SU-DHL-6 (cell line): ENCODE results near the gene BDKRB2.

Experiments used
- H2AFZ ChIP-seq: fragments of 200-600 bp; sonication (generic); 2 replicates; pipeline ENCODE4 v1.6.1; 2014; ENCODE audit warnings: low read depth, mild to moderate bottlenecking, moderate library complexity, mixed read lengths, antibody characterized with exemption, low read length; ENCODE audit not compliant: severe bottlenecking
- H3F3A ChIP-seq: fragments of 200-600 bp; shearing (Covaris generic); 2 replicates; pipeline ENCODE4 v1.6.0; 2016; ENCODE audit warnings: antibody characterized with exemption, mild to moderate bottlenecking; ENCODE audit not compliant: insufficient read depth
- H3K27ac ChIP-seq: fragments of 200-600 bp; sonication (generic); 2 replicates; pipeline ENCODE4 v1.5.1; 2016; ENCODE audit warnings: low read depth, mild to moderate bottlenecking, low read length, moderate library complexity, mixed read lengths
- H3K27me3 ChIP-seq: fragments of 200-600 bp; sonication (generic), shearing (Covaris generic); 2 replicates; pipeline ENCODE4 v1.6.0; 2014; ENCODE audit warnings: mild to moderate bottlenecking, low read length
- H3K36me3 ChIP-seq: fragments of 200-600 bp; sonication (generic); 2 replicates; pipeline ENCODE4 v1.6.1; 2014; ENCODE audit warnings: mild to moderate bottlenecking, low read length, mixed read lengths
- H3K4me2 ChIP-seq: fragments of 300-600, 200-600 bp; shearing (Covaris generic), sonication (generic); 2 replicates; pipeline ENCODE4 v1.6.0; 2014; ENCODE audit warnings: low read length, low read depth, mild to moderate bottlenecking; ENCODE audit not compliant: poor library complexity, severe bottlenecking
- H3K4me3 ChIP-seq: fragments of 200-600 bp; sonication (generic); 2 replicates; pipeline ENCODE4 v1.5.1; 2014; ENCODE audit warnings: antibody characterized with exemption, low read length, mild to moderate bottlenecking, mixed read lengths; ENCODE audit not compliant: insufficient read depth, poor library complexity, severe bottlenecking
- H3K79me2 ChIP-seq: fragments of 200-600 bp; sonication (generic); 2 replicates; pipeline ENCODE4 v1.6.1; 2014; ENCODE audit warnings: mild to moderate bottlenecking, low read length, moderate library complexity; ENCODE audit not compliant: insufficient read depth
- H3K9ac ChIP-seq: fragments of 200-600 bp; sonication (generic); 2 replicates; pipeline ENCODE4 v1.7.0; 2014; ENCODE audit warnings: mild to moderate bottlenecking, low read length
- H3K9me2 ChIP-seq: fragments of 200-600 bp; sonication (generic); replicated peaks from 2 replicates; pipeline ENCODE4 v1.6.1; 2014; ENCODE audit warnings: low read length; ENCODE audit not compliant: insufficient read depth
- H3K9me3 ChIP-seq: fragments of 200-600 bp; sonication (generic); 2 replicates; pipeline ENCODE4 v1.6.1; 2014; ENCODE audit warnings: low read length, mixed read lengths; ENCODE audit not compliant: insufficient read depth
- H4K20me1 ChIP-seq: fragments of 200-600 bp; sonication (generic); 2 replicates; pipeline ENCODE4 v1.6.1; 2014; ENCODE audit warnings: low read depth, mild to moderate bottlenecking, antibody characterized with exemption, low read length, moderate library complexity, mixed read lengths
- EZH2phosphoT487 ChIP-seq: fragments of 200-600 bp; sonication (generic), shearing (Covaris generic); conservative IDR thresholded peaks from 2 replicates; pipeline ENCODE4 v1.6.1; 2018; ENCODE audit warnings: mild to moderate bottlenecking, antibody characterized with exemption, low read length, moderate library complexity, mixed read lengths
- TF ChIP-seq, protein P1 (sequence below): fragments of 200-600 bp; sonication (generic); IDR thresholded peaks from one replicate; pipeline ENCODE4 v1.5.1; 2017; ENCODE audit warnings: antibody characterized with exemption, mild to moderate bottlenecking, low read length, moderate library complexity; ENCODE audit not compliant: insufficient read depth, poor library complexity, severe bottlenecking

The BDKRB2 gene

DNA sequence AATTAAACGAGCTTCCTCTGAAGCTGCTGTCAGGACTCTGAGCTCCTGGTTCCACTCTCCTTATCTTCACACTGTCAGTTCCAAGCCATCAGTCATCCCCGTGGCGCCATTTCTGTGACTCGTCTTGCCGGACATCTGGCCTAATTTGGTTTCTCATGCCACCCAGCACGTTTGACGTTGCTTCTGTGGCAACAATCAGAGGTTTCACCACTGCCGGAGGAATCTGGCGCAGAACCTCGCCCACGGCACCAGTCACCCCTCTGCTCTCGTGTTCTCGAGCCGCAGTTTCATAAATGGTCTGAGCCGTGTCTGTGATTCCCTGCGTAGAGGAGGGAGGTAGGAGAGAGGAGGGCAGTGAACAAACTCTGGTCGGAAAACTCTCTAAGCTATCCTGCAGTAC, 81.0 kb downstream of the BDKRB2 start:
- H3K9me2 ChIP-seq, result no peaks in the 10 kb centered on the region
- H3K4me3 ChIP-seq, result no peak overlapping the region
- H4K20me1 ChIP-seq, result no peaks in the 10 kb centered on the region
- no peak overlapping the region for H3K9ac ChIP-seq
- H3K27ac ChIP-seq, result no peak overlapping the region
- H3F3A ChIP-seq, result no peaks in the 10 kb centered on the region
- peaks cover 8% of the 10 kb centered on the region; the same call in 1 of the 2 replicates for H3K36me3 ChIP-seq
- no peak overlapping the region for H2AFZ ChIP-seq
- TF ChIP-seq, protein P1, sequence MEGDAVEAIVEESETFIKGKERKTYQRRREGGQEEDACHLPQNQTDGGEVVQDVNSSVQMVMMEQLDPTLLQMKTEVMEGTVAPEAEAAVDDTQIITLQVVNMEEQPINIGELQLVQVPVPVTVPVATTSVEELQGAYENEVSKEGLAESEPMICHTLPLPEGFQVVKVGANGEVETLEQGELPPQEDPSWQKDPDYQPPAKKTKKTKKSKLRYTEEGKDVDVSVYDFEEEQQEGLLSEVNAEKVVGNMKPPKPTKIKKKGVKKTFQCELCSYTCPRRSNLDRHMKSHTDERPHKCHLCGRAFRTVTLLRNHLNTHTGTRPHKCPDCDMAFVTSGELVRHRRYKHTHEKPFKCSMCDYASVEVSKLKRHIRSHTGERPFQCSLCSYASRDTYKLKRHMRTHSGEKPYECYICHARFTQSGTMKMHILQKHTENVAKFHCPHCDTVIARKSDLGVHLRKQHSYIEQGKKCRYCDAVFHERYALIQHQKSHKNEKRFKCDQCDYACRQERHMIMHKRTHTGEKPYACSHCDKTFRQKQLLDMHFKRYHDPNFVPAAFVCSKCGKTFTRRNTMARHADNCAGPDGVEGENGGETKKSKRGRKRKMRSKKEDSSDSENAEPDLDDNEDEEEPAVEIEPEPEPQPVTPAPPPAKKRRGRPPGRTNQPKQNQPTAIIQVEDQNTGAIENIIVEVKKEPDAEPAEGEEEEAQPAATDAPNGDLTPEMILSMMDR, result no peak
- no peaks in the 10 kb centered on the region for H3K79me2 ChIP-seq
- no peaks in the 10 kb centered on the region for H3K27me3 ChIP-seq
- H3K4me2 ChIP-seq, result no peak overlapping the region
- no peaks in the 10 kb centered on the region for H3K9me3 ChIP-seq

DNA sequence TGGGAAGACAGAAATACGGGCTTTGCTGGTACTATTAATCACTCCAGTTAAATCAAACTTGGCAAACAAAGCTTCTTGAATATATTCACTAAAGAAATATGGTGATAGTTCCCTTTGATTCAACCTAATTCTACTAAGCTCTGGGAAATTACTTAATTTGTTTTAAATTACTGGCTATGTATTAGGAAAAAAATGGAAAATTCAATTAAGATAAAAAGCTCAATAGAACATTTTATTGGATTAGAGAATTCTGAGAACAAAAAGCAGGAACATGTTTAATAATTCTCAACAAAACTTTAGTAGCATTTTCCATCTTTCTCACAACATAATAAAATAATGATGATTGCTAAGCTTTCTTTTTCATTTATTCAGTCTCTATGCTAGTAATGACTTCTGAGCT, 81.6 kb downstream of the BDKRB2 start:
- H3K4me2 ChIP-seq, result no peak overlapping the region
- H4K20me1 ChIP-seq, result no peaks in the 10 kb centered on the region
- TF ChIP-seq, protein P1, result no peak
- no peak for TF ChIP-seq EZH2phosphoT487
- H3K9me3 ChIP-seq, result no peaks in the 10 kb centered on the region
- no peak overlapping the region for H3K27ac ChIP-seq
- H3K27me3 ChIP-seq, result no peaks in the 10 kb centered on the region
- peaks cover 14% of the 10 kb centered on the region; the same call in 1 of the 2 replicates for H3K36me3 ChIP-seq
- H3F3A ChIP-seq, result no peaks in the 10 kb centered on the region
- H3K79me2 ChIP-seq, result no peaks in the 10 kb centered on the region
- no peaks in the 10 kb centered on the region for H3K9me2 ChIP-seq
- H3K9ac ChIP-seq, result no peak overlapping the region
- H2AFZ ChIP-seq, result no peak overlapping the region
- H3K4me3 ChIP-seq, result no peak overlapping the region

DNA sequence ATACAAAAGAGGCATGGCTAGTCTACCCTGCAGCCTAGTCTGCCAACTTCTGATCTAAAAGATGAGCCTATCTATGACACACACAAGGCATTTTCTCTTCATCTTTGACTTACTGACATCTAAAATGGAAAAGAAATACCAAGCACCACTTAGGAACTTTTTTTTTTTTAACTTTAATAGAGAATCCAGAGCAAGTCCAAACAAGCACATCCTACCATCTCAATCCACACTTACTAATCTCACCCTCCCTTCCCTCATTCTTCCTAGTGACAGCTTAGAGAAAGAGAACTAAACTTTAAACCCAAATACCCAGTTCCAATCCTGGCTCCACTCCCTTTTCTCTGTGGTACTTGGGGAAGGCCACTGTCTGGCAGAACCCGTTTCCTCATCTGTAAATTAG, 83.2 kb downstream of the BDKRB2 start:
- H3K27me3 ChIP-seq, result no peaks in the 10 kb centered on the region
- H3K9ac ChIP-seq, result no peak overlapping the region
- TF ChIP-seq, protein P1, result no peak
- TF ChIP-seq EZH2phosphoT487, result no peak
- no peaks in the 10 kb centered on the region for H3K9me3 ChIP-seq
- H3K4me2 ChIP-seq, result no peak overlapping the region
- no peaks in the 10 kb centered on the region for H3K9me2 ChIP-seq
- no peaks in the 10 kb centered on the region; the same call in 1 of the 2 replicates for H3F3A ChIP-seq
- no peak overlapping the region for H3K27ac ChIP-seq
- no peaks in the 10 kb centered on the region for H3K79me2 ChIP-seq
- H3K36me3 ChIP-seq, result peaks cover 16% of the 10 kb centered on the region; the same call in 1 of the 2 replicates
- H2AFZ ChIP-seq, result no peak overlapping the region
- H4K20me1 ChIP-seq, result no peaks in the 10 kb centered on the region
- no peak overlapping the region for H3K4me3 ChIP-seq
